ENCODE measurements around the gene TEX52. TPM values are rescaled to one million over a fixed set of nuclear protein-coding genes. Genes with fewer than 3 reads are reported as not detected.

TEX52 gene
- total and polyA plus RNA-seq, 2 of the 8 experiments (the other 6 are each of a cell fraction or from before 2014, with no cell fraction given): not detected

DNA sequence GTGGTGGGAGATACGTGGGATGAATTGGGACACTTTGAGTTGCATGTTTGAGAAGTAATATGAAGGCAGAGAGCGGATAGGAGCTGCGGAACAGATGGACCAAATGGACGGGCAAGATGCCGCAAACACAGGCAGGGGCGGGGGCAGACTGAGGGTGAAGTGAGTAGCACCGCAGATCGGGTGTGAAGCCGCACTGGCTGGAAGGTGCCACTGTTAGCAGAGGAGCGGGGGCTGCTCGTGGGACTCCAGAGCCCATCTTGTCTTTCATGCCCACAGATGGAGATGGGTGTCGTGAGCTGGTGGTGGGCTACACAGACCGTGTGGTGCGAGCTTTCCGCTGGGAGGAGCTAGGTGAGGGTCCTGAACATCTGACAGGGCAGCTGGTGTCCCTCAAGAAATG, 37.0 kb downstream of the TEX52 start:
- peaks cover 0 to 11% (median 2%) of the 10 kb centered on the region in 4 experiments; a peak in 4 of 7 replicates for H3K4me1 ChIP-seq (replicated peaks in 1 of 4; ENCODE audit: control insufficient read depth in 3 of 4, insufficient read depth in 4 of 4, low read length in 3 of 4)
- H2BK15ac ChIP-seq (ENCODE audit: low read length): no peak overlapping the region
- no peak overlapping the region for H3K4ac ChIP-seq (replicated peaks; ENCODE audit: insufficient read length, low read depth, low read length)
- no peak overlapping the region; the same call in 1 of the 2 replicates for H2BK12ac ChIP-seq (ENCODE audit: low read depth, low read length)
- H3K9me3 ChIP-seq (ENCODE audit: insufficient read depth in 2 of 2, low read depth in 1 of 2, low read length in 1 of 2): no peaks in the 10 kb centered on the region
- H3K36me3 ChIP-seq (ENCODE audit: control insufficient read depth in 2 of 4, insufficient read depth in 4 of 4, low read length in 3 of 4): peaks cover 16 to 53% (median 24%) of the 10 kb centered on the region in 4 experiments
- no peaks in the 10 kb centered on the region for H3K27me3 ChIP-seq (replicated peaks in 1 of 4; ENCODE audit: control insufficient read depth in 3 of 4, extremely low read depth in 1 of 4, insufficient read depth in 3 of 4, low read length in 3 of 4)
- peaks cover 0 to 11% of the 10 kb centered on the region in 2 experiments for H4K20me1 ChIP-seq (replicated peaks in 1 of 2; ENCODE audit: control insufficient read depth in 1 of 2, insufficient read depth in 2 of 2, low read length in 2 of 2)
- H4K91ac ChIP-seq (replicated peaks; ENCODE audit: insufficient read length, low read length): no peak overlapping the region
- H3K27ac ChIP-seq (ENCODE audit: low read depth, low read length): no peak overlapping the region
- H3K9ac ChIP-seq (replicated peaks in 1 of 4; ENCODE audit: extremely low read depth in 1 of 4, low read depth in 3 of 4, low read length in 3 of 4): peak overlapping the region in 1 of 4 experiments; percentile 38; a peak in 1 of 7 replicates
- H3K4me2 ChIP-seq (ENCODE audit: insufficient read depth in 1 of 2, low read depth in 2 of 2, low read length in 2 of 2): no peak overlapping the region
- H2AK5ac ChIP-seq (ENCODE audit: low read depth, low read length): no peak overlapping the region
- no peak overlapping the region for H3K18ac ChIP-seq (ENCODE audit: extremely low read depth, low read length)
- no peak overlapping the region for H2BK120ac ChIP-seq (replicated peaks; ENCODE audit: low read depth, low read length)
- H2BK5ac ChIP-seq (ENCODE audit: low read depth, low read length): no peak overlapping the region
- FAIRE-seq (no peak), DNase-seq (ENCODE audit: low read depth in 1 of 2, low spot score in 2 of 2) (no peak)
- no peak overlapping the region for H4K5ac ChIP-seq (ENCODE audit: insufficient read length, low read depth, low read length)
- no peaks in the 10 kb centered on the region for H3K23me2 ChIP-seq (ENCODE audit: low read depth, low read length)
- no peak overlapping the region for H2AFZ ChIP-seq (ENCODE audit: low read length)
- H3K23ac ChIP-seq (ENCODE audit: insufficient read length): no peak overlapping the region
- peak overlapping the region; percentile 59 for H4K8ac ChIP-seq (ENCODE audit: extremely low read depth, insufficient read depth, low read length)
- H2BK20ac ChIP-seq (ENCODE audit: low read length): no peak overlapping the region
- no peaks in the 10 kb centered on the region; the same call in 1 of the 2 replicates for H3K79me1 ChIP-seq (ENCODE audit: low read depth, low read length)
- no peak overlapping the region for H3K4me3 ChIP-seq (ENCODE audit: extremely low read depth in 1 of 4, insufficient read depth in 2 of 4, low read depth in 3 of 4, low read length in 4 of 4)
- H3K79me2 ChIP-seq (ENCODE audit: control insufficient read depth in 1 of 2, insufficient read depth in 2 of 2, low read length in 2 of 2): peaks cover 0 to 10% of the 10 kb centered on the region in 2 experiments; a peak in 1 of 4 replicates
- H3K14ac ChIP-seq (ENCODE audit: insufficient read length): no peak overlapping the region
- ChIA-PET CTCF (ENCODE audit: partially characterized antibody) (interaction anchor here (0.6 to 1.7 kb wide), 6 partner anchors 8 to 214 kb away, joined by 3 to 7 read pairs (median 3); no protein-coding TSS in a partner anchor), POLR2A (ENCODE audit: partially characterized antibody) (interaction anchor here (0.7 to 8.7 kb wide), 5 partner anchors 10 to 61 kb away, joined by 3 to 58 read pairs (median 4); partner anchors contain the start of gene NRIP2)
- 94% methylated on average over 15 of the region's 15 CpGs; no CpG with 5 or more reads in 1 of the 2 experiments for WGBS, 2 experiments (ENCODE audit: extremely low coverage in 1 of 2, insufficient coverage in 1 of 2, insufficient read length in 1 of 2, insufficient replicate concordance in 2 of 2, low coverage in 1 of 2, low lambda C conversion rate in 2 of 2, missing lambda C conversion rate in 1 of 2)
- H3K56ac ChIP-seq (replicated peaks; ENCODE audit: insufficient read length, low read depth, low read length): no peak overlapping the region
- TF ChIP-seq GABPA (IDR thresholded peaks at IDR 0.05; ENCODE audit: borderline replicate concordance, insufficient read depth, low read length): no peak
- no peak for TF ChIP-seq BRCA1 (IDR thresholded peaks at IDR 0.05; ENCODE audit: low read depth, low read length)
- TF ChIP-seq SUZ12 (IDR thresholded peaks at IDR 0.05; ENCODE audit: low read length): no peak
- no peak for TF ChIP-seq RFX5 (IDR thresholded peaks at IDR 0.05; ENCODE audit: borderline replicate concordance, low read depth, low read length)
- TF ChIP-seq, protein P1, sequence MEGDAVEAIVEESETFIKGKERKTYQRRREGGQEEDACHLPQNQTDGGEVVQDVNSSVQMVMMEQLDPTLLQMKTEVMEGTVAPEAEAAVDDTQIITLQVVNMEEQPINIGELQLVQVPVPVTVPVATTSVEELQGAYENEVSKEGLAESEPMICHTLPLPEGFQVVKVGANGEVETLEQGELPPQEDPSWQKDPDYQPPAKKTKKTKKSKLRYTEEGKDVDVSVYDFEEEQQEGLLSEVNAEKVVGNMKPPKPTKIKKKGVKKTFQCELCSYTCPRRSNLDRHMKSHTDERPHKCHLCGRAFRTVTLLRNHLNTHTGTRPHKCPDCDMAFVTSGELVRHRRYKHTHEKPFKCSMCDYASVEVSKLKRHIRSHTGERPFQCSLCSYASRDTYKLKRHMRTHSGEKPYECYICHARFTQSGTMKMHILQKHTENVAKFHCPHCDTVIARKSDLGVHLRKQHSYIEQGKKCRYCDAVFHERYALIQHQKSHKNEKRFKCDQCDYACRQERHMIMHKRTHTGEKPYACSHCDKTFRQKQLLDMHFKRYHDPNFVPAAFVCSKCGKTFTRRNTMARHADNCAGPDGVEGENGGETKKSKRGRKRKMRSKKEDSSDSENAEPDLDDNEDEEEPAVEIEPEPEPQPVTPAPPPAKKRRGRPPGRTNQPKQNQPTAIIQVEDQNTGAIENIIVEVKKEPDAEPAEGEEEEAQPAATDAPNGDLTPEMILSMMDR (IDR thresholded peaks at IDR 0.05; ENCODE audit: control extremely low read depth in 1 of 3, insufficient read depth in 1 of 3, low read depth in 1 of 3, low read length in 3 of 3): no peak
- no peak for TF ChIP-seq TAF1 (IDR thresholded peaks at IDR 0.05; ENCODE audit: low read depth, low read length)
- TF ChIP-seq, protein P2, sequence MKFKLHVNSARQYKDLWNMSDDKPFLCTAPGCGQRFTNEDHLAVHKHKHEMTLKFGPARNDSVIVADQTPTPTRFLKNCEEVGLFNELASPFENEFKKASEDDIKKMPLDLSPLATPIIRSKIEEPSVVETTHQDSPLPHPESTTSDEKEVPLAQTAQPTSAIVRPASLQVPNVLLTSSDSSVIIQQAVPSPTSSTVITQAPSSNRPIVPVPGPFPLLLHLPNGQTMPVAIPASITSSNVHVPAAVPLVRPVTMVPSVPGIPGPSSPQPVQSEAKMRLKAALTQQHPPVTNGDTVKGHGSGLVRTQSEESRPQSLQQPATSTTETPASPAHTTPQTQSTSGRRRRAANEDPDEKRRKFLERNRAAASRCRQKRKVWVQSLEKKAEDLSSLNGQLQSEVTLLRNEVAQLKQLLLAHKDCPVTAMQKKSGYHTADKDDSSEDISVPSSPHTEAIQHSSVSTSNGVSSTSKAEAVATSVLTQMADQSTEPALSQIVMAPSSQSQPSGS (IDR thresholded peaks at IDR 0.05; ENCODE audit: low read length): no peak
- no peak for TF ChIP-seq SP2 (IDR thresholded peaks at IDR 0.05; ENCODE audit: low read length)
